Pons (tissue), 1 donor: Measurements from ENCODE around the gene TAX1BP1.

Source experiments
- DNase-seq: peaks from one replicate; pipeline ENCODE4 v3.0.0-alpha.2; 2016; ENCODE audit warnings: low spot score

TAX1BP1 gene

DNA sequence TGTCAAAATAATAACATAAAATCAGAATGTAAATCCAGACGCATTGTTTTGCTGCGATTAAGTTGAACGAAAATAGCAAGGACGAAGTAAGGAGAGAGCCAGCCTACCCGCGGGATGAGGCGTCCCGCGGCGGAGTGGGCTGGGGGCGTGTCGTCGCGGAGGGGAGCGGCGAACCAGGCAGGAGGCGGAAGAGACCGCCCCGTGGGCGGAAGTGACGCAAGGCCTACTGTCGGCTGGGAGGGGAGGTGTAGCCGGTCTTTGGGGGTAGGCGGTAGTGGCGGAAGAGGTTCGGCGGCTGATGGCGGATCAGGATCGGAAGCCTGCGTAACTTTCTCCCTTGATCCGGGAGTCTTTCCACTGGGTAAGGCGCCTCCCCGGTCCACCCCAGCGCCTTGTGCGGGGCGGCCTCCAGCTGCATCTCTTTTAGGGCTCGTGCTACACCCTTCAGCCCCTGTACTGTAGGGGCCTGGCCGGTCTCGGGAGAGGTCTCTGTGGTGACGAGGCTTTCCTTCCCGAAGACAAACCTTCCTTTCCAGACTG is at the start of gene TAX1BP1:
Gene TAX1BP1, plus strand, starts transcription at position 254 of the 540 bp plus-strand sequence. CDS start 8,363 bp downstream, outside the sequence.
- DNase-seq = peak; percentile 96

DNA sequence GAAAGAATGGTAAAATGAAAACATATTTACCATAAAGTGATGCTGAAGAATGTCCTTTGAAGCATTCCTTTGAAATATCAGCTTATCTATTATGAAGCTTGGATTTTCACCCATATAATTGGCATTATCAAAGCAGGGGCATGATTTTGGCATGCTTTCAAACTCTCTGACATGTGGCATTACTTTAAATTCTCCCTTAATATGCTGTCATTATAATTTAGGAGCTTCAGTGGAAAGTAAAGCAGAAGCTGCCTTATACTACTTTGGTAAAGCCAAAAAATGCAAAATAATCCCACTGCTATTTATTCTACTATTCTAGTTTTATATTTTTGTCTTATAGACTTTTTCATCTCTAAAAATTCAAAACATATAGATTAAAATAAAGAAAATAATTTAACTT is 49.3 kb upstream of the TAX1BP1 start:
- DNase-seq = no peak

DNA sequence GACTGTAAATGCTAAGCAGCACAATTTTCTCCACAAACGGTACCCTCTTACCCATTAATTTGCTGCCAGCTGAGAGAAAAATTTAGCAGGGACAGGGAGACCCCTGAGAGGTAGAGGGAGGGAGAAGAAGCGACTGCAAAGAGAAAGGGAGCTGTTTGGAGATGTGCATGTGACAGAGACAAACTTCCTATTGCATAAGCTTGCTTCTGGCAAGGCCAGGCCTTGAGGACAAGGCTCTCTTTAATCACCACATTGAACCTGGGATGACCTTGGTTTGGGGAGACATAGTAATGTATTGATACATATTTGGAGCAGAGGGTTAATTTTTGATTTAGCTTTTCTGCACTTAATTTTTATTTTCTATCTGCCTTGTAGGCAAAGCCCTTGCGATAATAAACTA is 46.2 kb upstream of the TAX1BP1 start:
- DNase-seq = peak; percentile 61

DNA sequence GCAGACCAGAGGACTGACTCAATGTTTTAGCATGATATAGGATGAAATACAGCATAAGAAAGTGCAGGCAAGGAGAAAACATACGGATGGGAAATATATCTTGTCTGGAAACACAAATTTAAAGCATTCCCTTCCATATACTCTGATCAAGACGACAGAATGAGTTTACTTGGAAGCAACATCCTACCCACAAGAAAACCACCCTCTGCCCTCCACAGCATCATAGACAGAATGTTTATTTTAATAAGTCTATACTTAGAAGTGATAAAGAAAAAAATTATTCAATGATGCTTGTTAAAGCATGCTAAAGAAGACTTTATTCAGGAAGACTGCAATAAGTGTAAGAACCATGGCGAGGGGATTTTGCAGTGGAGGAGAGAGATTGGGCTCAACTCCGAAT is 44.9 kb upstream of the TAX1BP1 start:
- DNase-seq = no peak

DNA sequence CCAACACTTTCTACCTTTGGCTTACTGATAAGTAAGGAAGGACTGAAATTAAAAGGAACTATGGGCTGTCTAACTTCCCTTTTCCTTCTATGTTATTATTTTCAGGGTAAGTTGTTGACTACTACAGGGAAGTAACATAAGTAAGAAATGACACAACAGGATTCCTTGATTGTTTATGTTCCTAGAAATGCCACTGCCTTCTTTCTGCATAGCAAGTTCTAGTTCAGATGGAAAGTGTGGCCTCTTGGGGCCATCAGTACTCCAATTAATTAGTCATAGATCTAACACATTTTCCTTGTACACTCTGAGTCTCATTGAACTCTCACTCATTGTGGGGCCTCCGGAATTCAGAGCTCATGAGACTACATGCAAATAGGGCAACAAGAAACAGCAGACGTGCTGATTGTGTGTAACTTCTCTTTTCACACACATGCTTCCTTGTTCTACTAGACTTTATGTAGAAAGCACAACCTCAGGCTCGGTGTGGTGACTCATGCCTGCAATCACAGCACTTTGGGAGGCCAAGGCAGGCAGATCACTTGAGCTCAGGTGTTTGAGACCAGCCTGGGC is 42.0 kb upstream of the TAX1BP1 start:
- DNase-seq = peak; percentile 32

DNA sequence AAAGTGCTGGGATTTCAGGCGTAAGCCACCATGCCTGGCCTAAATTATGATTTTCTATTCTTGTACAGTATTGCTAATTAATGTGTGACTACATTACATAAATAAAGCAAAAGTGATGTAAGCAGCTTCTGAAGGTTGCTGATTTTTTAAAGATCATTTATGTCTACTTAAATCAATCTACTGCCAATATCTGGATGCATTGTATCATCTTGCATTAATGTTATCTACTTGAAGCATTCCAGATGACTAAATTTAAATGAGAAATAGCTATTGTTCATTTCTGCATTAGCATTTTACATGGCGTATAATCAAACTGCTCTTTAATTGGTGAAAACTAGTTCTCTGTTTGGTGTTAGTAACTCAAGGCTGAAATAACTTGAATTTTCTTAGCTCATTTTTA is 40.2 kb upstream of the TAX1BP1 start:
- no peak for DNase-seq

DNA sequence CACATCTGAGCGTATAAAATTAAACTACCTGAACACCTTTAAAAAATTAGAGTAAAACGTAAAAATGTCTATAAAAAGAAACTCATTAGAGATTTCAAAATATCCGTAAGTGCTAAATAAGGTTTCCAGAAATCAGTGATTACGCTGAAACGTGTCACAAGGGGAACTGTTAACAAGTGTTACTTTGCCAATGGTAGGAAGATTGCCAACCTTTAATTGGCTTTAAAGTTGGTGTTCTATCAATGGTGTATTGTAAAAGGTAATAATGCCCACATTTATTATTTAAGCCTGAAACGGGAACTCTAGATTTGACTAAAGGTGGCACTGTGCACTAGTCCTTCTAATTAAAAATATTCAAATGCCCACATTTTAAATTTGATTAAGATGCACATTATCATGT is 39.5 kb upstream of the TAX1BP1 start:
- peak; percentile 46 for DNase-seq

DNA sequence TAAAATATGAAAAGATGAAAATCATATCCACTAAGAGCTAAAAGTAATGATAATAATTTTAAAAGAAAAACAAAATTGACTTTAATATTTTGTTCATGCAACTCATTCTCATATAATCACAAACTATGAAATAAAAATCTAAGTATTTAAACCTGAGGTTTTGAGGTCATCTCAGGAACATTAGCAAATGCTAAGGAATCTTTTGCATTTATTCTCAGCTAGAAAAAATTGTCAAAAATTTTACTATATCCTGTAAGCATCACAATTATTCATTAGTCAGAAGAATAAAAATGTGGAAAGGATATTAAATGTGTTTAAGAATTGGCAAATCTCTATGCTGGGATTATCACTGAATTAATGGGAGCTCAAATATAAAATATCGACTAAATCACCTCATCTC is 36.8 kb upstream of the TAX1BP1 start:
- no peak for DNase-seq

DNA sequence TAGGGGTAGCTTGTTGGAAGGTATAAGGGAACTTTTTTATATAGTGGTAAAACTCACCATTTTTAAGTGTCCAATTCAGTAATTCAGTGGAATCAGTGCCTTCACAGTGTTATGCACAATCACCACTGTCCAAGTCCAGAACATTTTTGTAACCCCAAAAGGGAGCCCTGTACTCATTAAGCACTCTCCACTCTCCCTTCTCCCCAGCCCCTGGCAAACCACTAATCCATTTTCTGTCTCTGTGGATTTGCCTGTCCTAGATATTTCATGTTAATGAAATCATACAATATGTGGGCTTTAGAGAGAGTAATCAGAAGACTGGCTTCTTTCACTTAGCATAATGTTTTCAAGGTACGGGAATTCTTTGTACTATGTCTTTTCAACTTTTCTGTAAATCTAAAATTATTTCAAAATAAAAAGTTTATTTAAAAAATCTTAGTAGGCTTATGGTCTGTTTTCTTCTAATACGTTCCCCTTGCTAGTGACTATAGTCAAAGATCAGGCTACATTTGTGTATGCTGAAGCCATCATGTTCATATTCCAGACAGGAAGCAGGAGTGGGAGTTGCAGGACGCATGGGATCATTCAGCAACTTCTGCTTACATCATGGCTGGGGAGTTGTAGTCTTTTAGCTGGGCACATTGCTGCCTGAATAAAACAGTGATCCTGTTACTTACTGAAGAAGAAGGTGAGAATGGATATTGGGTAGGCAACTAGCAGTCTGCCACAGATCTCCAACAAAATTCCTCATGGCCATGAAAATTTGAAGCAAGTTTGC is 35.4 kb upstream of the TAX1BP1 start:
- DNase-seq = no peak

DNA sequence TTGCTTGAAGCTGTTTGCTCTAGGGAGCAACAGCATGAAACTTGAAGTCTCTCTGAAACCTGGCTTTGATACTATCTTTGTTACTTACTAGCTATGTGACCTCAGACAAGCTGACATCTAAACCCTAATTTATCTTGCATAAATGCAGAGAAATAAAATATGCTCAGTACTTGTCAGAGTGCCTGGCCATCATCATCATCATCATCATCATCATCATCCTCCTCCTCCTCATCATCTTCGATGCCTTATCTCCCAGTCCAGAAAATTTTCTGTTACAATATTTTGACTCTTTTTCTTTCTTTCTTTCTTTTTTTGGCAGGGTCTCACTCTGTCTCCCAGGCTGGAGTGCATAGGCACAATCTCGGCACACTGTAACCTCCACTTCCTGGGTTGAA is 34.8 kb upstream of the TAX1BP1 start:
- no peak for DNase-seq

DNA sequence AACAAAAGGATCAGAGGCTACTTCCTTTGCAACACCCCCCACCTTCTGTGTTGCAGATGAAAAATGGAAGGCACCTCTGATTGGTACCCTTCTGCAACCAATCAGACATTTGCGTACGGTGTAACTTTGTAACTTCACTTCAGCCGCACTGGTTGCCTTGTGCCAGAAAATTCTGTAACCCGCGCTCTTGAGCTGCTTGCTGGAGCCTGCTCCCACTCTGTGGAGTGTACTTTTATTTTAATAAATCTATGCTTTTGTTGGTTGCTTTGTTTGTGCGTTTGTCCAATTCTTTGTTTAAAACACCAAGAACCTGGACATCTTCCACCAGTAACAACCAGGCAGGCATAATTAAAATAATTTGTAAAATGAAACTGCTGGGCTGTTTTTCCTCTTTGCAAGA is 31.5 kb upstream of the TAX1BP1 start:
- DNase-seq = no peak

DNA sequence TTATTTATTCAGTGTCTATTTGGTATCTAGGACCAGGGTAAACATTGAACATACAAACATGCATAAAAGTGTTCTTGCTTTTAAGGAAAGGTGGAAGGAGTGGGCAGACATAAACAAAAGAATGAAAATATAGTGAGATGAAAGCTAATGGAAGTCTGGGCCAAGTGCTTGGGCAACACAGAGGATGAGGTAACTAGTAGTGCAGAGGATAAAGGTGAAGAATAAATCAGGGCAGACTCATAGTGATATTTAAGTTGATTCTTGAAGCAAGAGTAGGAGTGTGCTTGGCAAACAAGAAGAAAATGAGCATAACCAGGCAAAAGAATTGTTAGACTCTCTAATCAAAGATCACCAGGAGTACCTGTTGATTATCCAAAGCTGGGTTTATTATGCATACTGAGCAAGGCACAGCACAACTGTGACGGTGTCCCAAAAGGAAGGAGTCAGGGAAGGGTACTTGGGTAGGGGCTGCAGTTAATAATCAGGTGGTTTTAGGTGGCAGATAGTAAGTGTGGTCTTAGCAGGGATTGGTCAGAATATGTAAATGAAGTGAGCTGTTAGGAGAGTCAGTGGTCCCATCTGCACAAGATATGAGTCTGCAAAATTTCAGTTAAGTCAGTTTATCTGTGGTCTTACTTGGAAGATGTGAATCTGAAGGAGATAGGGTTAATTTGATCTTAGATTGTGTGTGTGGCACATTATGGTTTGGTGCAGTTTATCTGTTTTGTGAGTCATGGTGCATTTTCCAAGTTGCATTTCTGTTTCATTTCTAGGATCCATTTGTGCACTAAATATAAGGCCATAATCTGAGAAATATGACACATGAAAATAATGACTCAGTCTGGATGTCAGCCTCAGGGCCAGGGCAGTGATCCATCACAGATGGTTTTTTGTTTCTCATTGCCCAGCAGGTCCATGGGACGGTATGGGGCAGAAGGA is 30.6 kb upstream of the TAX1BP1 start:
- no peak for DNase-seq

DNA sequence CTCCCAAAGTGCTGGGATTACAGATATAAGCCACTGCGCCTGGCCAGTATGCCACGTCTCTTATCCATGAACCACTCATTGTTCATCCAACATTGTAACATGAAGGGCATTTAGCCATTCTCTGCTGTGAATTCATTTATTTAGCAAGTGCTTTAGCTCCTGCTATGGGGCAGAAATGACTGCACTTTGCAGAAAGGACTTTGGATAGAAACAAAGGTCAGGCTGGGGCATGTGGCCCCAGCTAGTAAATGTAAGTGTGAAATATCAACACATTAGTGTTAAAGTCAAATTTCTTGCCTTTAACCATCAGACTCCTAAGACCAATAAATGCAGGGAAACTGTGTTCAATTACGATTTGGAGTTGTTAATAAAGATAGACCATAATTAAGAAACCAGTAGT is 27.7 kb upstream of the TAX1BP1 start:
- no peak for DNase-seq

DNA sequence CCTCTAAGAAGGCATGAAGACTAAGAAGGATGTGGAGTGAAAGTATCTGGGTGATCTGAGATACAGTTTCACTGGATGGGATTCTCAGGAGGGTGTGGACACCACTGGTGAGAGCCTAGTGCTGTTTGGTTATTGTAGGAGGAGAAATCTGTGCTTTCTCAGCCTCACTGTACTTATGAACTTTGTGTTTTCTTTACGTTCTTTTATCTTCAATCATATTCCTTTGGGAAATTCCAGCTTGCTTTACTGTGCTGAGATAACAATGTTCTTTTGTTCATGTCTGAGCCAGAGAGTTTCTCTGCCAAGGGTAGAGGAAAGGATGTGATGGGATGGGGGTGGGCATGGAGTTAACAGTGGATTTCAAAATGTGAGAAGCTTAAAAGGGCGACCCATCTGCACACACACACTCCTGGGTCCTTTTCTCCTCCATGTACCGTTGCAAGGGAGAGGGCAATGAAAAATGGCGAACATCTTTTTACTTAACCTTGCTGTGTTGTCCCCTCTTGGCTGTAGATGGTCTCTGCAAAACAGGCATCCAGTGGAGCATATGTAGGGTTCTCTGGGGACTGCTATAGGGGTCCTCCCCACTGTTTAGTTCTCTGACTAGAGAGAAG is 25.0 kb upstream of the TAX1BP1 start:
- peak; percentile 61 for DNase-seq

DNA sequence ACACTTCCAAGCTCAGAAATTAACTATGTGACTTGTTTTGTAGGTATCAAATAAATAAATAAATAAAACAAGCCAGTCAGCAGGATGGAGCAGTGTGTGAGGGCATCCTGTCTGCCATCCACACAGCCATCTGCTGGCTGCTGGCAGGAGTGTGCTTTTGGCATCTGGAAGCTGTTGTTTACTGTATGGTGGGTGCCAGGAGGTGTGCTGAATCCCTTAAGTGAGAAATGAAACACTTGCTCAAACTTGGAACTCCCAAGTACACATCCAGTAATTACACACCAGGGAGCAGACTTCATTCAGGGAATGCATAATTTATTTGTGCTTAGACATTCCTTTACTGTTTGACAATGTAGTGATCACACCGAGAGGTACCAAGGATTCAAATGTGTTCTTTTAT is 16.9 kb upstream of the TAX1BP1 start:
- DNase-seq = peak; percentile 38

DNA sequence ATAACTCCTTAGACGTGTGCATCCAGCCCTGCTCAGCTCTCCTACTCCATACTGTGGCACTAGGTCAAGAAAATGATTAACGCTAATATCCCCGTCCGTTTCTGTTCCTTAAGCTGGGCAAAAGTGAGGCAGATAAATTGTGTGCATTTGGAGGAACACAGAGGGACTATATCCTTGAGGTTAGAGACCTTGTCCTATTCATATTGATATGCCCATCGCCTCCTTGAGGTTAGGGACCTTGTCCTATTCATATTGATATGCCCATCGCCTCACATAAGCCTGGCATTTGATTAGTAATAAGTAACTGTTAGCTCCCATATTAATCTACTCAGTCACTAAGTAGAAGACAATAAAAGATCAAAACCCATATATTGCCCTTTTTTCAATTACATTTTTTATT is 12.9 kb upstream of the TAX1BP1 start:
- no peak for DNase-seq

DNA sequence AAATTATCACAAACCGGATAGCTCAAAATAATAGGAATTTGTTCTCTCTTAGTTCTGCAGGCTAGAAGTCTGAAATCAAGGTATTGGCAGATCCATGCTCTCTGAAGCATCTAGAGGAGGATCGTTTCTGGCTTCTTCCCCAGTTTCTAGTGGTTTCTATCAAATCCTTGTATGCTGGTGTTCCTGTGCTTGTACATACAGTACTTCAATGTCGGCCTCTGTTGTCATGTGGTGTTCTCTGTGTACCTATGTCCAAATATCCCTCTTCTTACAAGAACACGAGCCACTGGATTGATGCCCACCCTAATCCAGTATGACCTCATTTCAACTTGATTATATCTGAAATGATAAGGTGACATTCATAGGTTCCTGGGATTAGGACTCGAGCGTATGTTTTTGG is 9.8 kb upstream of the TAX1BP1 start:
- DNase-seq = no peak

DNA sequence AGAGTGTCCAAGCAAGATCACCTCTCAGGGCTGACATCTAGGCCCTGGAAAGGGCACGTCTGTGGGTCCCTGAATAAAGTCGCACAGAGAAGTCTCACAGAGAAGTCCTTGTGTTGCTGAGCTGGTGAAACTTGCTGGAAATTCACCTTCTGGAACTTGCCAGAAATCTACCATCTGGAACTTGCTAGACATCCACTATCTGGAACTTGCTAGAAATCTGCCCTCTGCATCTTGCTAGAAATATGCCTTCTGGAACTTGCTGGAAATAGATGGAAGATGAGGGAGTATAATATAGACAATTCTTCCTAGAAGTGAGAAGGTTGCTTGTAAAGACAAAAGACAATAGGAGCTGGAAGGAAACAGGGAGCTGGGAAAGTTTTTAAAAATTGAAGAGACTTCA is 5.4 kb upstream of the TAX1BP1 start:
- no peak for DNase-seq

DNA sequence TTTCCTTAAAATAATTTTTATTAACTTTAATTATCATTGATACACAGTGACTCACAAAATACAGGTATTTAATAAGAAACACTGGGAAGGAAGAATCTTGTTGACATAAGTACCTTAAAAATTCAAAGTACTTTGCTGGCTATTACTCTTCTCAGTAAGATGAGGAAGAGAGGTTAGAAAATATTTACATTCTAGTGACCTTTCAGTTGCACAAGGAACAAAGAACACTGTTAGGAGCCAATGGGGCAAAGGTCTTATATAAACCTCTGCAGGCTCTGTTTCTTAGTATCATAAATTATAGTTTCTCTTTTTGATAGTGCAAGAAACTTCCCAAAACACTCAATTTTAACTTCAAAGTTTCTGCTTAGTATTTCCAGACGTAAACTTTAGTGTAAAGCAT is 4.8 kb upstream of the TAX1BP1 start:
- no peak for DNase-seq

DNA sequence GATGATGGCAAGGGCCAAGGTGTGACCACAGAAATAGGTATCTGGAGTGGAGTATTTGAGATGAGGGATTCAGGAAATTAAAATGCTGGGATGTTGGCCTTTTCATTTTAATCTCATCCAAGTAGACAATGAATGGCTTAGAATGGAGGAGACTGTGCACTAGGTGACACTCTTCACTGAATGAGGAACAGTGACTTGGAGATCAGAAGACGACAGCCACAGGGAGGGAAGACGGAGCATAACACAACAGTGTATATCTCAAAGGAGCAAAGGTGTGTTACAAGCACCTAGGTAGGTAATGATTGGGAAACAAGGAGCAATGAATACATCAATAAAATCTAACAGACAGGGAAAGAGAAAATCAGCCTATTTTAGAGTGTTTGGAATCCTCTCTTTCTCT is 4.1 kb upstream of the TAX1BP1 start:
- DNase-seq = no peak

DNA sequence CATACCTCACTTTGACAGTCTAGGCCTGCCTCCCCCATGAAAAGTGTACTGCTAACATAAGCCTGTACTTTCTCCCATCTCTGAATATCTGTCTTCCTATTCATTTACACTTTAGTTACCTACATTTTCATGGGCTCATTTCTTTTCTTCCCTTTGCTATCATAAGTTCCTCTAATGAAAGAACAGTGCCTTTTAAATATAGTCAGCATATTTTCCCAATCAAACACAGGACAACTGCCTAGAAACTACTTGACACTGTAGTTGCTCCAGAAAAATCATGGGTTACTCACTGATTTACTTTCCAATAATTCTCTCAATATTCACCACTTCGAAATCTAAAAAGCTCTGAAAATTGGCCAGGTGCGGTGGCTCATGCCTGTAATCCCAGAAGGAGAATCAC is 2.8 kb upstream of the TAX1BP1 start:
- DNase-seq = no peak

DNA sequence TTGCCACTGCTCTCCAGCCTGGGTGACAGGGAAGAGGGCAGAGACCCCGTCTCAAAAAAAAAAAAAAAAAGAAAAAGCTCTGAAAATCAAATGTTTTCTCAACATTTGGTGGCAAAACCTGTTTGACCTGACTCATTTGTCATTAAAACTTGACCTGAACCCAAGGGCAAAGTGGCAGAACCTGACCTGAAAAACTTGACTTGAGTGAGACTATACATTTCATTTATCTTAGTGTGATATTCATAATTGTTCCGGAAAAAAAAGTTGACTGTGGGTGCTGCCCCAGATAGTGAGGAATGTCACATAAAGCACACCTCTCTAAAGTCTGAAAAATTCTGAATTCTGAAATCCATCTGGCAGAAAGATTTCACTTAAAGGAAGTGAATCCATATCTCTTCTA is 2.3 kb upstream of the TAX1BP1 start:
- no peak for DNase-seq
